GM23338 (cell line): ENCODE data around the gene ACSL3. TPM values are rescaled to one million over a fixed set of nuclear protein-coding genes. Genes with fewer than 3 reads are reported as not detected.

Source experiments
- ATAC-seq: fragments of 200-7000 bp; cut with Tn5 transposase; 3 replicates; pipeline ENCODE4 v1.9.1; 2020
- DNase-seq: peaks from one replicate; pipeline ENCODE4 v3.0.0-alpha.2; 2015; ENCODE audit warnings: low spot score
- H2AFZ ChIP-seq: fragments of 200-600 bp; sonication (generic); 2 replicates; pipeline ENCODE4 v1.8.0; 2016; ENCODE audit warnings: antibody characterized with exemption, mild to moderate bottlenecking, moderate library complexity
- H3F3A ChIP-seq: fragments of 200-600 bp; sonication (generic); replicated peaks from 2 replicates; pipeline ENCODE4 v1.8.0; 2017; ENCODE audit warnings: antibody characterized with exemption, mixed run types, low read depth
- H3K27ac ChIP-seq: fragments of 200-600 bp; sonication (generic); 2 replicates; pipeline ENCODE4 v1.6.1; 2016; ENCODE audit warnings: low read depth
- H3K27me3 ChIP-seq: fragments of 200-600 bp; sonication (generic); 2 replicates; pipeline ENCODE4 v1.8.0; 2016; ENCODE audit warnings: mild to moderate bottlenecking, mixed run types, moderate library complexity; ENCODE audit not compliant: insufficient read depth
- H3K36me3 ChIP-seq: fragments of 200-600 bp; sonication (generic); 2 replicates; pipeline ENCODE4 v1.8.0; 2016; ENCODE audit warnings: mild to moderate bottlenecking; ENCODE audit not compliant: insufficient read depth
- H3K4me1 ChIP-seq: fragments of 200-600 bp; sonication (generic); 2 replicates; pipeline ENCODE4 v1.8.0; 2016; ENCODE audit warnings: mild to moderate bottlenecking, moderate library complexity; ENCODE audit not compliant: insufficient read depth
- H3K4me2 ChIP-seq: fragments of 200-600 bp; sonication (generic); 2 replicates; pipeline ENCODE4 v1.7.1; 2017; ENCODE audit warnings: mixed run types
- H3K4me3 ChIP-seq: fragments of 200-600 bp; sonication (generic); 2 replicates; pipeline ENCODE4 v1.6.1; 2016; ENCODE audit warnings: mixed run types
- H3K79me2 ChIP-seq: fragments of 200-600 bp; sonication (generic); replicated peaks from 2 replicates; pipeline ENCODE4 v1.8.0; 2017; ENCODE audit warnings: mild to moderate bottlenecking; ENCODE audit not compliant: insufficient read depth
- H3K9me2 ChIP-seq: fragments of 200-600 bp; sonication (generic); 2 replicates; pipeline ENCODE4 v1.8.0; 2017; ENCODE audit not compliant: insufficient read depth
- H4K20me1 ChIP-seq: fragments of 200-600 bp; sonication (generic); replicated peaks from 2 replicates; pipeline ENCODE4 v1.8.0; 2017; ENCODE audit warnings: mild to moderate bottlenecking; ENCODE audit not compliant: insufficient read depth
- H3K27ac Mint-ChIP-seq: 2 replicates; pipeline ENCODE4 v1.8.0; 2020; ENCODE audit warnings: inconsistent platforms, mild to moderate bottlenecking, moderate library complexity, mixed read lengths
- H3K27me3 Mint-ChIP-seq: 3 replicates; pipeline ENCODE4 v1.8.0; 2022; ENCODE audit warnings: low read depth, mild to moderate bottlenecking, moderate library complexity, mixed read lengths, inconsistent platforms; ENCODE audit not compliant: insufficient read depth, poor library complexity
- H3K36me3 Mint-ChIP-seq: 3 replicates; pipeline ENCODE4 v1.8.0; 2021; ENCODE audit warnings: low read depth, mild to moderate bottlenecking, inconsistent platforms, moderate library complexity, mixed read lengths
- H3K4me1 Mint-ChIP-seq: 3 replicates; pipeline ENCODE4 v1.8.0; 2020; ENCODE audit warnings: mild to moderate bottlenecking, inconsistent platforms, mixed read lengths
- H3K4me3 Mint-ChIP-seq: 3 replicates; pipeline ENCODE4 v1.8.0; 2021; ENCODE audit warnings: moderate library complexity, mild to moderate bottlenecking, inconsistent platforms, mixed read lengths
- H3K9me3 Mint-ChIP-seq: 3 replicates; pipeline ENCODE4 v1.8.0; 2020; ENCODE audit warnings: moderate library complexity, mild to moderate bottlenecking, inconsistent platforms, mixed read lengths
- CREB1 ChIP-seq: fragments of 250-450 bp; sonication (Bioruptor Pico); IDR thresholded peaks from 2 replicates; pipeline ENCODE4 v1.5.0; 2020; ENCODE audit warnings: low read depth, mild to moderate bottlenecking, moderate library complexity
- EZH2 ChIP-seq: fragments of 200-600 bp; sonication (generic); IDR thresholded peaks from one replicate; pipeline ENCODE4 v1.8.0; 2017; ENCODE audit warnings: antibody characterized with exemption, mild to moderate bottlenecking, low read depth; ENCODE audit not compliant: unreplicated experiment
- JUNB ChIP-seq: IDR thresholded peaks from one replicate; pipeline ENCODE4 v1.6.1; 2016; ENCODE audit warnings: antibody characterized with exemption; ENCODE audit not compliant: unreplicated experiment
- NANOG ChIP-seq: IDR thresholded peaks from 2 replicates; pipeline ENCODE4 v1.6.1; 2016; ENCODE audit warnings: antibody characterized with exemption, borderline replicate concordance
- POLR2AphosphoS5 ChIP-seq: IDR thresholded peaks from 2 replicates; pipeline ENCODE4 v1.6.1; 2016; ENCODE audit warnings: antibody characterized with exemption, low read depth
- STAT1 ChIP-seq: IDR thresholded peaks from one replicate; pipeline ENCODE4 v1.6.1; 2016; ENCODE audit warnings: antibody characterized with exemption; ENCODE audit not compliant: unreplicated experiment
- ZNF331 ChIP-seq: fragments of 250-450 bp; sonication (Bioruptor Pico); IDR thresholded peaks from 2 replicates; pipeline ENCODE4 v1.5.0; 2020; ENCODE audit warnings: low read depth, mild to moderate bottlenecking, moderate library complexity
- polyA plus RNA-seq: library from polyadenylated mRNA; unstranded; fragments of >200 nt; fragmentation: Nextera tagmentation; extraction: Ambion mirVana; gene quantifications from 2 replicates; pipeline ENCODE4 v1.2.1, GENCODE V29; 2016
- total RNA-seq: library from RNA; depleted of rRNA; stranded (reverse); fragments of >200 nt; shearing (Covaris generic); gene quantifications from 2 replicates; pipeline ENCODE4 v1.2.3, GENCODE V29; 2014
- TF ChIP-seq, protein P1 (sequence below): fragments of 250-450 bp; sonication (Bioruptor Pico); IDR thresholded peaks from 2 replicates; pipeline ENCODE4 v1.5.0; 2020; ENCODE audit warnings: mild to moderate bottlenecking, moderate library complexity
- TF ChIP-seq, protein P2 (sequence below): IDR thresholded peaks from one replicate; pipeline ENCODE4 v1.6.1; 2018; ENCODE audit warnings: antibody characterized with exemption; ENCODE audit not compliant: unreplicated experiment

Gene ACSL3
- total and polyA plus RNA-seq, 2 experiments from 2014 or later = 55.3 to 130 TPM

- no peaks in the 10 kb centered on the region for H3K79me2 ChIP-seq
- no peak overlapping the region for H2AFZ ChIP-seq
- no peaks in the 10 kb centered on the region for H3K36me3 ChIP-seq
- ATAC-seq = no peak
- DNase-seq = no peak
- H3K27ac ChIP-seq = no peak overlapping the region
- Mint-ChIP-seq H3K4me1 (peaks cover 21% of the 10 kb centered on the region; the same call in 2 of the 3 replicates), H3K27me3 (peaks cover 6% of the 10 kb centered on the region), H3K9me3 (no peaks in the 10 kb centered on the region), H3K27ac (no peak overlapping the region), H3K4me3 (no peak overlapping the region), H3K36me3 (no peaks in the 10 kb centered on the region)
- no peaks in the 10 kb centered on the region for H3F3A ChIP-seq
- no peak overlapping the region for H3K4me2 ChIP-seq
- TF ChIP-seq POLR2AphosphoS5 (no peak), JUNB (no peak), ZNF331 (CRISPR knock-in tag) (no peak), CREB1 (CRISPR knock-in tag) (no peak), EZH2 (no peak), STAT1 (no peak), NANOG (no peak)
- TF ChIP-seq, protein P1, sequence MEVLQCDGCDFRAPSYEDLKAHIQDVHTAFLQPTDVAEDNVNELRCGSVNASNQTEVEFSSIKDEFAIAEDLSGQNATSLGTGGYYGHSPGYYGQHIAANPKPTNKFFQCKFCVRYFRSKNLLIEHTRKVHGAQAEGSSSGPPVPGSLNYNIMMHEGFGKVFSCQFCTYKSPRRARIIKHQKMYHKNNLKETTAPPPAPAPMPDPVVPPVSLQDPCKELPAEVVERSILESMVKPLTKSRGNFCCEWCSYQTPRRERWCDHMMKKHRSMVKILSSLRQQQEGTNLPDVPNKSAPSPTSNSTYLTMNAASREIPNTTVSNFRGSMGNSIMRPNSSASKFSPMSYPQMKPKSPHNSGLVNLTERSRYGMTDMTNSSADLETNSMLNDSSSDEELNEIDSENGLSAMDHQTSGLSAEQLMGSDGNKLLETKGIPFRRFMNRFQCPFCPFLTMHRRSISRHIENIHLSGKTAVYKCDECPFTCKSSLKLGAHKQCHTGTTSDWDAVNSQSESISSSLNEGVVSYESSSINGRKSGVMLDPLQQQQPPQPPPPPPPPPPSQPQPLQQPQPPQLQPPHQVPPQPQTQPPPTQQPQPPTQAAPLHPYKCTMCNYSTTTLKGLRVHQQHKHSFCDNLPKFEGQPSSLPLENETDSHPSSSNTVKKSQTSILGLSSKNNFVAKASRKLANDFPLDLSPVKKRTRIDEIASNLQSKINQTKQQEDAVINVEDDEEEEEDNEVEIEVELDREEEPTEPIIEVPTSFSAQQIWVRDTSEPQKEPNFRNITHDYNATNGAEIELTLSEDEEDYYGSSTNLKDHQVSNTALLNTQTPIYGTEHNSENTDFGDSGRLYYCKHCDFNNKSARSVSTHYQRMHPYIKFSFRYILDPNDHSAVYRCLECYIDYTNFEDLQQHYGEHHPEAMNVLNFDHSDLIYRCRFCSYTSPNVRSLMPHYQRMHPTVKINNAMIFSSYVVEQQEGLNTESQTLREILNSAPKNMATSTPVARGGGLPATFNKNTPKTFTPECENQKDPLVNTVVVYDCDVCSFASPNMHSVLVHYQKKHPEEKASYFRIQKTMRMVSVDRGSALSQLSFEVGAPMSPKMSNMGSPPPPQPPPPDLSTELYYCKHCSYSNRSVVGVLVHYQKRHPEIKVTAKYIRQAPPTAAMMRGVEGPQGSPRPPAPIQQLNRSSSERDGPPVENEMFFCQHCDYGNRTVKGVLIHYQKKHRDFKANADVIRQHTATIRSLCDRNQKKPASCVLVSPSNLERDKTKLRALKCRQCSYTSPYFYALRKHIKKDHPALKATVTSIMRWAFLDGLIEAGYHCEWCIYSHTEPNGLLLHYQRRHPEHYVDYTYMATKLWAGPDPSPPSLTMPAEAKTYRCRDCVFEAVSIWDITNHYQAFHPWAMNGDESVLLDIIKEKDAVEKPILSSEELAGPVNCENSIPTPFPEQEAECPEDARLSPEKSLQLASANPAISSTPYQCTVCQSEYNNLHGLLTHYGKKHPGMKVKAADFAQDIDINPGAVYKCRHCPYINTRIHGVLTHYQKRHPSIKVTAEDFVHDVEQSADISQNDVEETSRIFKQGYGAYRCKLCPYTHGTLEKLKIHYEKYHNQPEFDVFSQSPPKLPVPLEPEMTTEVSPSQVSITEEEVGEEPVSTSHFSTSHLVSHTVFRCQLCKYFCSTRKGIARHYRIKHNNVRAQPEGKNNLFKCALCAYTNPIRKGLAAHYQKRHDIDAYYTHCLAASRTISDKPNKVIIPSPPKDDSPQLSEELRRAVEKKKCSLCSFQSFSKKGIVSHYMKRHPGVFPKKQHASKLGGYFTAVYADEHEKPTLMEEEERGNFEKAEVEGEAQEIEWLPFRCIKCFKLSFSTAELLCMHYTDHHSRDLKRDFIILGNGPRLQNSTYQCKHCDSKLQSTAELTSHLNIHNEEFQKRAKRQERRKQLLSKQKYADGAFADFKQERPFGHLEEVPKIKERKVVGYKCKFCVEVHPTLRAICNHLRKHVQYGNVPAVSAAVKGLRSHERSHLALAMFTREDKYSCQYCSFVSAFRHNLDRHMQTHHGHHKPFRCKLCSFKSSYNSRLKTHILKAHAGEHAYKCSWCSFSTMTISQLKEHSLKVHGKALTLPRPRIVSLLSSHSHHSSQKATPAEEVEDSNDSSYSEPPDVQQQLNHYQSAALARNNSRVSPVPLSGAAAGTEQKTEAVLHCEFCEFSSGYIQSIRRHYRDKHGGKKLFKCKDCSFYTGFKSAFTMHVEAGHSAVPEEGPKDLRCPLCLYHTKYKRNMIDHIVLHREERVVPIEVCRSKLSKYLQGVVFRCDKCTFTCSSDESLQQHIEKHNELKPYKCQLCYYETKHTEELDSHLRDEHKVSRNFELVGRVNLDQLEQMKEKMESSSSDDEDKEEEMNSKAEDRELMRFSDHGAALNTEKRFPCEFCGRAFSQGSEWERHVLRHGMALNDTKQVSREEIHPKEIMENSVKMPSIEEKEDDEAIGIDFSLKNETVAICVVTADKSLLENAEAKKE = no peak
- TF ChIP-seq, protein P2, sequence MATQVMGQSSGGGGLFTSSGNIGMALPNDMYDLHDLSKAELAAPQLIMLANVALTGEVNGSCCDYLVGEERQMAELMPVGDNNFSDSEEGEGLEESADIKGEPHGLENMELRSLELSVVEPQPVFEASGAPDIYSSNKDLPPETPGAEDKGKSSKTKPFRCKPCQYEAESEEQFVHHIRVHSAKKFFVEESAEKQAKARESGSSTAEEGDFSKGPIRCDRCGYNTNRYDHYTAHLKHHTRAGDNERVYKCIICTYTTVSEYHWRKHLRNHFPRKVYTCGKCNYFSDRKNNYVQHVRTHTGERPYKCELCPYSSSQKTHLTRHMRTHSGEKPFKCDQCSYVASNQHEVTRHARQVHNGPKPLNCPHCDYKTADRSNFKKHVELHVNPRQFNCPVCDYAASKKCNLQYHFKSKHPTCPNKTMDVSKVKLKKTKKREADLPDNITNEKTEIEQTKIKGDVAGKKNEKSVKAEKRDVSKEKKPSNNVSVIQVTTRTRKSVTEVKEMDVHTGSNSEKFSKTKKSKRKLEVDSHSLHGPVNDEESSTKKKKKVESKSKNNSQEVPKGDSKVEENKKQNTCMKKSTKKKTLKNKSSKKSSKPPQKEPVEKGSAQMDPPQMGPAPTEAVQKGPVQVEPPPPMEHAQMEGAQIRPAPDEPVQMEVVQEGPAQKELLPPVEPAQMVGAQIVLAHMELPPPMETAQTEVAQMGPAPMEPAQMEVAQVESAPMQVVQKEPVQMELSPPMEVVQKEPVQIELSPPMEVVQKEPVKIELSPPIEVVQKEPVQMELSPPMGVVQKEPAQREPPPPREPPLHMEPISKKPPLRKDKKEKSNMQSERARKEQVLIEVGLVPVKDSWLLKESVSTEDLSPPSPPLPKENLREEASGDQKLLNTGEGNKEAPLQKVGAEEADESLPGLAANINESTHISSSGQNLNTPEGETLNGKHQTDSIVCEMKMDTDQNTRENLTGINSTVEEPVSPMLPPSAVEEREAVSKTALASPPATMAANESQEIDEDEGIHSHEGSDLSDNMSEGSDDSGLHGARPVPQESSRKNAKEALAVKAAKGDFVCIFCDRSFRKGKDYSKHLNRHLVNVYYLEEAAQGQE = no peak
- H4K20me1 ChIP-seq = no peaks in the 10 kb centered on the region
- H3K4me3 ChIP-seq = no peak overlapping the region
- no peaks in the 10 kb centered on the region for H3K9me2 ChIP-seq
- H3K27me3 ChIP-seq = no peaks in the 10 kb centered on the region
- peaks cover 16% of the 10 kb centered on the region for H3K4me1 ChIP-seq
These were observed 88.2 kb downstream of the ACSL3 start for GRCh38 chr2:222949073-222949472.
